Endodermal cell (in vitro differentiated cells): Measurements from ENCODE around the gene RPL38. TPM values are rescaled to one million over a fixed set of nuclear protein-coding genes. Genes with fewer than 3 reads are reported as not detected.

Source experiments
- DNase-seq: peaks from one replicate; pipeline ENCODE4 v3.0.0-alpha.2; 2017
- H3K27ac ChIP-seq: 2 replicates; pipeline ENCODE4 v1.5.1; 2013; ENCODE audit warnings: mild to moderate bottlenecking, low read depth, low read length, moderate library complexity
- H3K27me3 ChIP-seq: 2 replicates; pipeline ENCODE4 v1.6.1; 2013; ENCODE audit warnings: mild to moderate bottlenecking, low read length, moderate library complexity; ENCODE audit not compliant: insufficient read depth, control insufficient read depth, poor library complexity, severe bottlenecking
- H3K36me3 ChIP-seq: 2 replicates; pipeline ENCODE4 v1.7.0; 2013; ENCODE audit warnings: mild to moderate bottlenecking, low read length, moderate library complexity; ENCODE audit not compliant: control insufficient read depth, insufficient read depth
- H3K4me1 ChIP-seq: one replicate; pipeline ENCODE4 v1.7.0; 2013; ENCODE audit warnings: low read length; ENCODE audit not compliant: control insufficient read depth, insufficient read depth
- H3K4me3 ChIP-seq: 2 replicates; pipeline ENCODE4 v1.5.1; 2013; ENCODE audit warnings: mild to moderate bottlenecking, low read length, moderate library complexity
- H3K9ac ChIP-seq: 2 replicates; pipeline ENCODE4 v1.6.1; 2013; ENCODE audit warnings: mild to moderate bottlenecking, low read length, moderate library complexity; ENCODE audit not compliant: poor library complexity, severe bottlenecking; ENCODE audit errors: extremely low read depth
- H3K9me3 ChIP-seq: 2 replicates; pipeline ENCODE4 v1.6.1; 2013; ENCODE audit warnings: mild to moderate bottlenecking, low read length, moderate library complexity; ENCODE audit not compliant: control insufficient read depth
- H3K27ac Mint-ChIP-seq: 2 replicates; pipeline ENCODE4 v1.8.0; 2020; ENCODE audit warnings: mixed read lengths
- H3K27me3 Mint-ChIP-seq: 2 replicates; pipeline ENCODE4 v1.8.0; 2021; ENCODE audit warnings: mild to moderate bottlenecking, mixed read lengths; ENCODE audit not compliant: insufficient read depth
- H3K36me3 Mint-ChIP-seq: 2 replicates; pipeline ENCODE4 v1.8.0; 2020; ENCODE audit warnings: low read depth, mixed read lengths
- H3K4me1 Mint-ChIP-seq: 2 replicates; pipeline ENCODE4 v1.8.0; 2020; ENCODE audit warnings: mixed read lengths
- H3K4me3 Mint-ChIP-seq: 2 replicates; pipeline ENCODE4 v1.8.0; 2020; ENCODE audit warnings: mild to moderate bottlenecking, moderate library complexity, mixed read lengths
- H3K9me3 Mint-ChIP-seq: 2 replicates; pipeline ENCODE4 v1.8.0; 2020; ENCODE audit warnings: mild to moderate bottlenecking, mixed read lengths
- WGBS, 2 experiments: methylation state at CpG; one replicate each; pipeline versions ENCODE4 v1.1.5 to v1.1.7; 2013; ENCODE audit warnings: missing lambda C conversion rate in 2 of 2, mixed read lengths in 1 of 2; ENCODE audit not compliant: insufficient coverage in 1 of 2, insufficient read length in 1 of 2; 5-methylcytosine and 5-hydroxymethylcytosine counted together
- total RNA-seq, 2 donors: library from RNA; stranded (reverse); fragmentation: NEBNext Ultra II Directional in 1 of 2; extraction: Animal tissue kit (Norgen Biotek cat#: 25700) in 1 of 2; gene quantifications; 2 replicates in 1 of 2; 3 replicates in 1 of 2; pipeline ENCODE4 v1.2.1, GENCODE V29; 2021
- TF ChIP-seq, protein P1 (sequence below): fragments of 200-600 bp; sonication (generic); conservative IDR thresholded peaks from 2 replicates; pipeline ENCODE4 v1.5.0; 2021; ENCODE audit warnings: antibody characterized with exemption, mild to moderate bottlenecking

Gene RPL38
- total RNA-seq, 2 donors from 2014 or later, result 1,155 to 1,199 TPM

DNA sequence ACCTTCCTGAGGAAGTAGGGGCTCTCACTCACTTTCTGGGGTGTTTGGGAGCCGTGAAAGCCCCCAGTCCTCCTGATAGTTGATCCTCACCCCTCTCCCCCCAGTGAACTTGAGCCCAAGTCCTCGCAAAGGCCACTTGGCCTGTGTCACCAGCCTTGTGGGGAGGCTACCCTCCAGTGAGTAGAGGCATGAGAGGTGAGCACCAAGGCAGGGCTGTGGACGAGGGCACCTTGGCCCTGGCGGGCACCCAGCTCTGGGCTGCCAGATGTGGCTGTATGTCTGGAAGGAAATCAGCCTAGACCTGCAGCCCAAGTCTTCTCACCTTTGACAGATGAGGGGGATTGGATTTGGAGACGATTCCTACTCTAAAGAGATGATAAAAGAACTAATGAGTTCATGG lies 13.0 kb downstream of the RPL38 start:
- Mint-ChIP-seq H3K4me1 (peaks cover 16% of the 10 kb centered on the region), H3K36me3 (no peaks in the 10 kb centered on the region), H3K27ac (no peak overlapping the region), H3K27me3 (peaks cover 50% of the 10 kb centered on the region), H3K4me3 (no peak overlapping the region), H3K9me3 (no peaks in the 10 kb centered on the region)
- no peaks in the 10 kb centered on the region for H3K9me3 ChIP-seq
- WGBS, 2 experiments, result 90 to 91% methylated on average over 3 to 5 of the region's 5 CpGs
- no peak overlapping the region for H3K4me3 ChIP-seq
- TF ChIP-seq, protein P1, sequence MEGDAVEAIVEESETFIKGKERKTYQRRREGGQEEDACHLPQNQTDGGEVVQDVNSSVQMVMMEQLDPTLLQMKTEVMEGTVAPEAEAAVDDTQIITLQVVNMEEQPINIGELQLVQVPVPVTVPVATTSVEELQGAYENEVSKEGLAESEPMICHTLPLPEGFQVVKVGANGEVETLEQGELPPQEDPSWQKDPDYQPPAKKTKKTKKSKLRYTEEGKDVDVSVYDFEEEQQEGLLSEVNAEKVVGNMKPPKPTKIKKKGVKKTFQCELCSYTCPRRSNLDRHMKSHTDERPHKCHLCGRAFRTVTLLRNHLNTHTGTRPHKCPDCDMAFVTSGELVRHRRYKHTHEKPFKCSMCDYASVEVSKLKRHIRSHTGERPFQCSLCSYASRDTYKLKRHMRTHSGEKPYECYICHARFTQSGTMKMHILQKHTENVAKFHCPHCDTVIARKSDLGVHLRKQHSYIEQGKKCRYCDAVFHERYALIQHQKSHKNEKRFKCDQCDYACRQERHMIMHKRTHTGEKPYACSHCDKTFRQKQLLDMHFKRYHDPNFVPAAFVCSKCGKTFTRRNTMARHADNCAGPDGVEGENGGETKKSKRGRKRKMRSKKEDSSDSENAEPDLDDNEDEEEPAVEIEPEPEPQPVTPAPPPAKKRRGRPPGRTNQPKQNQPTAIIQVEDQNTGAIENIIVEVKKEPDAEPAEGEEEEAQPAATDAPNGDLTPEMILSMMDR, result no peak
- peaks cover 38% of the 10 kb centered on the region for H3K27me3 ChIP-seq
- H3K4me1 ChIP-seq, result peaks cover under 1% of the 10 kb centered on the region
- no peaks in the 10 kb centered on the region for H3K36me3 ChIP-seq
- DNase-seq, result no peak
- H3K9ac ChIP-seq, result no peak overlapping the region
- H3K27ac ChIP-seq, result no peak overlapping the region

DNA sequence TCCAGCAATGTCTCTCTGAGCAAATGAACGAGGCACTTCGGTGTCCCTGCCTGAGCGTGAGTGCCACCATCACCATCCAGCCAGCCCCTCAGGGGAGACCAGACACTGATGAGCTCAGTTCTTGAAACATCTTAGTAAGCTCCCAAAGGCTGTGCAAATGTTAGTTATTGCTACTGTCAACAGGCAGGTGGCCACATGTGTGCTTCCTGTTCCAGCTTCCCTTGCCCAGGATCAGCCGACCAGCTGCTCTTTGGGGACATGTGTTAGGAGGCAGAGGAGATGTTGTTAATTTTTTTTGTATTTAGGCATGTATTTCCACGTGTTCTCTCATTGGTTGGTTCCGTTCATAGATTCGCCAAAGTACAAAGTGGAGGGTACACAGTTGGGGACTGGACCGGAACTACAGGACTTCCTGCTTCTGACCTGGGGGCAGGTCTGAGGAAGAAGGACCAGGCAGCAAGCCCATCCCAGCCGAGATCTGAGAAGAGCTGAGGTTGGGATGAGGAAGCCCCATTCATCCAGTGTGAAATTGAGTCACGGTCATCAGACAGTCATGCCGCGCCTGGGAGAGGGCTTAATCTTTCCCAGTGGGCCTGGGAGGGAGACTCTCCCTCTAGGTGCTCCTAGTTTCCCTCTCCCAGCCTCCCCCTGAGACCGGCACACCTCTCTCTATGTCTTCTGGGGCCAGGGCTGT lies 13.7 kb downstream of the RPL38 start:
- Histone ChIP-seq H3K36me3 (no peaks in the 10 kb centered on the region), H3K4me3 (no peak overlapping the region), H3K9me3 (no peaks in the 10 kb centered on the region), H3K27me3 (peaks cover 34% of the 10 kb centered on the region), H3K4me1 (no peaks in the 10 kb centered on the region), H3K9ac (no peak overlapping the region), H3K27ac (no peak overlapping the region)
- DNase-seq, result no peak
- peaks cover 43% of the 10 kb centered on the region for H3K27me3 Mint-ChIP-seq
- H3K4me1 Mint-ChIP-seq, result peaks cover 10% of the 10 kb centered on the region
- WGBS, 2 experiments, result 89 to 96% methylated on average over 9 to 13 of the region's 13 CpGs
- no peak overlapping the region for H3K27ac Mint-ChIP-seq
- TF ChIP-seq, protein P1, result no peak
- H3K36me3 Mint-ChIP-seq, result no peaks in the 10 kb centered on the region
- H3K9me3 Mint-ChIP-seq, result no peaks in the 10 kb centered on the region
- H3K4me3 Mint-ChIP-seq, result no peak overlapping the region

DNA sequence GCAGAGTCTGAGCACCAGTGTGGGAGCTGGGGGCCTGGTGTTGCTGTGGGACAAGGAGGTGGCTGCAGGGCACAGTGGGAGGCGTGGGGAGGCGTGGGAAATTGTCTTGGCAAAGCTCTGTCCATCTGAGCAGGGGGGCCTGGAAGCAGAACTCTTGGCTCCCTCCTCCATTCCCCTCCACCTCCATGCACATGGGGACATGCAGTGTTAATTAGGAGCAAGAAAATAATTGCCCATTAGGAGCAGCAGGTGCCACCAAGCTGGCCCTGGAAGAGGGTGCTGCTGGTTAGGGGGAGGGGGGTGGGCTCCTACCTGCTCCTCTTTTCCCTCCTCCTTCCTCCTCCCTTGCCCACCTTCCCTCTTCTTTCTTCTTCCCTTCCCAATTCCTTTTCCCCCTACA lies 14.4 kb downstream of the RPL38 start:
- no peak overlapping the region for H3K27ac Mint-ChIP-seq
- TF ChIP-seq, protein P1, result no peak
- 93% methylated on average over 2 of the region's 2 CpGs; no CpG with 5 or more reads in 1 of the 2 experiments for WGBS, 2 experiments
- Histone ChIP-seq H3K36me3 (no peaks in the 10 kb centered on the region), H3K27ac (no peak overlapping the region), H3K9ac (no peak overlapping the region), H3K4me3 (no peak overlapping the region), H3K4me1 (no peaks in the 10 kb centered on the region), H3K9me3 (no peaks in the 10 kb centered on the region), H3K27me3 (peaks cover 27% of the 10 kb centered on the region)
- no peak for DNase-seq
- no peaks in the 10 kb centered on the region for H3K36me3 Mint-ChIP-seq
- no peak overlapping the region for H3K4me3 Mint-ChIP-seq
- H3K27me3 Mint-ChIP-seq, result peaks cover 36% of the 10 kb centered on the region
- H3K9me3 Mint-ChIP-seq, result no peaks in the 10 kb centered on the region
- peaks cover 8% of the 10 kb centered on the region for H3K4me1 Mint-ChIP-seq
